K562 (cell line): ENCODE data around the gene IFT122. TPM values are rescaled to one million over a fixed set of nuclear protein-coding genes. Genes with fewer than 3 reads are reported as not detected.

Experiments
- ARID4B ChIP-seq: sonication (generic); formaldehyde crosslinking; IDR thresholded peaks from 2 replicates; pipeline ENCODE4 v1.8.0; 2022; ENCODE audit warnings: mild to moderate bottlenecking, missing genetic modification reagents
- KDM1A ChIP-seq, 2 experiments: fragments of 450-650 bp; IDR thresholded peaks; 2 replicates each; pipeline ENCODE4 v1.6.1; 2016; ENCODE audit warnings: mild to moderate bottlenecking in 2 of 2
- MGA ChIP-seq: fragments of 450-650 bp; IDR thresholded peaks from 2 replicates; pipeline ENCODE4 v1.6.1; 2016; ENCODE audit warnings: mild to moderate bottlenecking, moderate library complexity
- PBX2 ChIP-seq, 2 experiments: IDR thresholded peaks in 1 of 2; conservative IDR thresholded peaks in 1 of 2; 2 replicates each; pipeline ENCODE4 v1.6.1; 2016; ENCODE audit warnings: low read depth in 2 of 2, mild to moderate bottlenecking in 1 of 2, missing compliant biosample characterization in 1 of 2, missing genetic modification characterization in 1 of 2, moderate library complexity in 1 of 2
- SREBF2 ChIP-seq: sonication (generic); formaldehyde crosslinking; IDR thresholded peaks from 2 replicates; pipeline ENCODE4 v1.4.0; 2020; ENCODE audit warnings: mild to moderate bottlenecking, missing genetic modification reagents
- THRAP3 ChIP-seq: fragments of 450-650 bp; IDR thresholded peaks from 2 replicates; pipeline ENCODE4 v1.6.1; 2016; ENCODE audit warnings: mild to moderate bottlenecking, inconsistent platforms, borderline replicate concordance
- ZNF444 ChIP-seq: fragments of 250-450 bp; sonication (Bioruptor Pico); IDR thresholded peaks from 2 replicates; pipeline ENCODE4 v1.4.0; 2020; ENCODE audit warnings: mild to moderate bottlenecking, moderate library complexity
- polyA plus RNA-seq, 8 experiments: library from polyadenylated mRNA; depleted of rRNA in 4 of 8; stranded (reverse) in 5 of 8; unstranded in 3 of 8; fragments of >200 nt; fragmentation: Nextera tagmentation in 2 of 8; fragmentation: Illumina TruSeq in 1 of 8; extraction: Ambion mirVana in 2 of 8; extraction: Trizol in 1 of 8; gene quantifications; 2 replicates each; pipeline versions ENCODE4 v1.2.1 to v1.2.3, GENCODE V29; 2011 to 2014; ENCODE audit warnings: inconsistent platforms in 1 of 8, missing spikeins in 1 of 8
- total RNA-seq, 7 experiments: library from RNA; depleted of rRNA in 6 of 7; stranded (reverse); fragments of >200 nt in 6 of 7; fragmentation: Illumina TruSeq in 2 of 7; extraction: Trizol in 2 of 7; gene quantifications; 2 replicates each; pipeline versions ENCODE4 v1.2.1 to v1.2.3, GENCODE V29; 2011 to 2021; ENCODE audit warnings: low replicate concordance in 1 of 7

The IFT122 gene
- total and polyA plus RNA-seq, 9 of the 15 experiments (the other 6 are each of a cell fraction or from before 2014, with no cell fraction given): 2.4 to 11.5 (median 7.7) TPM

DNA sequence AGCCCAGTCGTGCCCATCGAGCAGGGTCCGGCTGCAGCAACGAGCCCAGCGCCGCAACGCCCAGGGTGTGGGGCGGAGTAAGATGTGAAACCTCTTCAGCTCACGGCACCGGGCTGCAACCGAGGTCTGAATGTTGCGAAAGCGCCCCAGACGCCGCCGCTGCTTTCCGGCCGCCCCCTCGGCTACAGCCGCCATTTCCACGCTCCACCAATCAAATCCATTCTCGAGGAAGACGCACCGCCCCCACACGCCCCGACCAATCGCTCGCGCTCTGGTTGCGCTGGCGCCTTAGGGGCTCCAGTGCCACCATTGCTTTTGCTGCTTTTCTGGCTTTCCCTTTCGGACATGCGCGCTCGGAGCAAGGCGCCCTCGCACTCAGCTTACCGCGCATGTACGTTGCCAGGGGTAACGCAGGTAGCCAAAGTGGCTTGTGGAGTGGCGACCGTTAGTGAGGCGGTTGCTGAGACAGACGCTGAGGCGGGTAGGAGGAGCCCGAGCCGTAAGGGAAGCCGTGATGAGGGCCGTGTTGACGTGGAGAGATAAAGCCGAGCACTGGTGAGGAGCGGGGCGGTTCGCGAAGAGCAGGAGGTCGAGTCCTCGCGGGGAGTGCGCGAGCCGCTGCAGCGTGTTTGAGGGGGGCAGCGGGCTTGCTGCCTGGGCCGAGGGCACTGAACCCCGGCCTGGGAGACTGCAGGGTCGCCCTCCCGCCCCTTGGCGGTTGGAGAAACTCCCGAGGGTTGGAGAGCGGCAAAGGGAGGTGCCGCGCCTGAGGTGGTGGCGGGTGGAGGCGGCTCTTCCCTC lies at the start of gene IFT122, which contains the start of gene MBD4 (continued):
- peak; percentile 91 for TF ChIP-seq MGA
- peak; percentile 58 for TF ChIP-seq ARID4B (CRISPR knock-in tag)
- TF ChIP-seq THRAP3: no peak
- no peak for TF ChIP-seq PBX2 (CRISPR knock-in tag; IDR thresholded peaks at IDR 0.05; ENCODE audit: low read depth)
- no peak; the same call in 1 of the 2 replicates for TF ChIP-seq PBX2 (tag; conservative IDR thresholded peaks at IDR 0.05; ENCODE audit: low read depth)
- no peak for TF ChIP-seq KDM1A (IDR thresholded peaks at IDR 0.05)
- TF ChIP-seq SREBF2: no peak
- TF ChIP-seq ZNF444 (CRISPR knock-in tag): no peak
